Uterus (tissue), 4 donors: Measurements from ENCODE around the gene FZR1. TPM values are rescaled to one million over a fixed set of nuclear protein-coding genes. Genes with fewer than 3 reads are reported as not detected.

Source experiments
- DNase-seq, 2 donors: peaks; one replicate each; pipeline ENCODE4 v3.0.0-alpha.2; 2019 to 2020
- H3K27ac ChIP-seq, 2 donors: fragments of 200-600 bp; sonication (generic); 1 replicate in 1 of 2; 2 replicates in 1 of 2; pipeline ENCODE4 v1.5.1; 2016 to 2018
- H3K27me3 ChIP-seq, 2 donors: fragments of 200-600 bp; sonication (generic); one replicate each; pipeline ENCODE4 v1.5.1; 2018 to 2019; ENCODE audit warnings: control low read depth in 1 of 2
- H3K36me3 ChIP-seq, 2 donors: fragments of 200-600 bp; sonication (generic); one replicate each; pipeline ENCODE4 v1.5.1; 2019; ENCODE audit warnings: control low read depth in 1 of 2
- H3K4me1 ChIP-seq, 2 donors: fragments of 200-600 bp; sonication (generic); one replicate each; pipeline ENCODE4 v1.5.1; 2018 to 2019; ENCODE audit warnings: control low read depth in 1 of 2
- H3K4me3 ChIP-seq, 2 donors: fragments of 200-600 bp; sonication (generic); 1 replicate in 1 of 2; 2 replicates in 1 of 2; pipeline ENCODE4 v1.5.1; 2018 to 2019; ENCODE audit warnings: mild to moderate bottlenecking in 1 of 2
- H3K9me3 ChIP-seq, 2 donors: fragments of 200-600 bp; sonication (generic); one replicate each; pipeline ENCODE4 v1.5.1; 2019; ENCODE audit warnings: control low read depth in 1 of 2
- POLR2A ChIP-seq, 2 donors: fragments of 450-650 bp; IDR thresholded peaks; one replicate each; pipeline ENCODE4 v1.6.1; 2016; ENCODE audit warnings: antibody characterized with exemption in 2 of 2, mild to moderate bottlenecking in 1 of 2, moderate library complexity in 1 of 2
- intact Hi-C: fragments of 100-400 bp; cut with DNase I; formaldehyde crosslinking; loops from one replicate; pipeline ENCODE4 v1.15.1; 2023; ENCODE audit warnings: low total_unique reads
- total RNA-seq, 4 donors: library from RNA; depleted of rRNA in 3 of 4; stranded (reverse); fragments of >200 nt in 3 of 4; gene quantifications; one replicate each; pipeline versions ENCODE4 v1.1.0 to v1.2.4, GENCODE V29; 2014 to 2023
- TF ChIP-seq, protein P1 (sequence below), 4 experiments: fragments of 200-600 bp in 2 of 4; fragments of 450-650 bp in 2 of 4; sonication (generic) in 2 of 4; IDR thresholded peaks; one replicate each; pipeline ENCODE4 v1.5.1; 2016 to 2019; ENCODE audit warnings: antibody characterized with exemption in 4 of 4, mild to moderate bottlenecking in 2 of 4, moderate library complexity in 1 of 4
- donor health status: DM: yes; HTN: yes; CAD: no.

The FZR1 gene
- total RNA-seq, 4 donors from 2014 or later = 3.8 to 70.8 (median 33.0) TPM

- no peak for DNase-seq
- Histone ChIP-seq H3K4me3 (no peak overlapping the region), H3K9me3 (no peaks in the 10 kb centered on the region), H3K27me3 (no peaks in the 10 kb centered on the region), H3K4me1 (peaks cover 0 to 3% of the 10 kb centered on the region in 2 donors), H3K36me3 (no peaks in the 10 kb centered on the region), H3K27ac (no peak overlapping the region)
- intact Hi-C loops = no loop called here
- TF ChIP-seq POLR2A (IDR thresholded peaks at IDR 0.05) = no peak
- TF ChIP-seq, protein P1, sequence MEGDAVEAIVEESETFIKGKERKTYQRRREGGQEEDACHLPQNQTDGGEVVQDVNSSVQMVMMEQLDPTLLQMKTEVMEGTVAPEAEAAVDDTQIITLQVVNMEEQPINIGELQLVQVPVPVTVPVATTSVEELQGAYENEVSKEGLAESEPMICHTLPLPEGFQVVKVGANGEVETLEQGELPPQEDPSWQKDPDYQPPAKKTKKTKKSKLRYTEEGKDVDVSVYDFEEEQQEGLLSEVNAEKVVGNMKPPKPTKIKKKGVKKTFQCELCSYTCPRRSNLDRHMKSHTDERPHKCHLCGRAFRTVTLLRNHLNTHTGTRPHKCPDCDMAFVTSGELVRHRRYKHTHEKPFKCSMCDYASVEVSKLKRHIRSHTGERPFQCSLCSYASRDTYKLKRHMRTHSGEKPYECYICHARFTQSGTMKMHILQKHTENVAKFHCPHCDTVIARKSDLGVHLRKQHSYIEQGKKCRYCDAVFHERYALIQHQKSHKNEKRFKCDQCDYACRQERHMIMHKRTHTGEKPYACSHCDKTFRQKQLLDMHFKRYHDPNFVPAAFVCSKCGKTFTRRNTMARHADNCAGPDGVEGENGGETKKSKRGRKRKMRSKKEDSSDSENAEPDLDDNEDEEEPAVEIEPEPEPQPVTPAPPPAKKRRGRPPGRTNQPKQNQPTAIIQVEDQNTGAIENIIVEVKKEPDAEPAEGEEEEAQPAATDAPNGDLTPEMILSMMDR (IDR thresholded peaks at IDR 0.05) = no peak
Measured at GRCh38 chr19:3474614-3475013, 31.5 kb upstream of the FZR1 start.

- Histone ChIP-seq H3K9me3 (no peaks in the 10 kb centered on the region), H3K36me3 (no peaks in the 10 kb centered on the region), H3K4me1 (peaks cover 0 to 3% of the 10 kb centered on the region in 2 donors), H3K27me3 (no peaks in the 10 kb centered on the region), H3K27ac (no peak overlapping the region), H3K4me3 (no peak overlapping the region)
- no peak for DNase-seq
- no peak for TF ChIP-seq POLR2A (IDR thresholded peaks at IDR 0.05)
- TF ChIP-seq, protein P1 (IDR thresholded peaks at IDR 0.05) = no peak
- intact Hi-C loops = no loop called here
Measured at GRCh38 chr19:3475449-3475848, 30.7 kb upstream of the FZR1 start.

GRCh38 chr19:3476830-3477229, 29.3 kb upstream of the FZR1 start:
- H3K27ac ChIP-seq = no peak overlapping the region
- peaks cover 0 to 3% of the 10 kb centered on the region in 2 donors for H3K4me1 ChIP-seq
- no peak for DNase-seq
- no peaks in the 10 kb centered on the region for H3K36me3 ChIP-seq
- no peak overlapping the region for H3K4me3 ChIP-seq
- intact Hi-C loops = no loop called here
- no peak for TF ChIP-seq POLR2A (IDR thresholded peaks at IDR 0.05)
- TF ChIP-seq, protein P1 (IDR thresholded peaks at IDR 0.05) = no peak
- peaks cover 0 to 5% of the 10 kb centered on the region in 2 donors for H3K27me3 ChIP-seq
- H3K9me3 ChIP-seq = no peaks in the 10 kb centered on the region

DNA sequence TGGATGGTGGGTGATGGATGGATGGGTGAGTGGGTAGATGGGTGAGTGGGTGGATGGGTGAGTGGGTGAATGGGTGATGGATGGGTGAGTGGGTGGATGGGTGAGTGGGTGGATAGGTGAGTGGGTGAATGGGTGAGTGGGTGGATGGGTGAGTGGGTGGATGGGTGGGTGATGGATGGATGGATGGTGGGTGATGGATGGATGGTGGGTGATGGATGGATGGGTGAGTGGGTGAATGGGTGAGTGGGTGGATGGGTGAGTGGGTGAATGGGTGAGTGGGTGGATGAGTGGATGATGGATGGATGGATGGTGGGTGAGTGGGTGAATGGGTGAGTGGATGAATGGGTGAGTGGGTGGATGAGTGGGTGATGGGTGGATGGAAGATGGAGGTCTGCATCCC, 28.6 kb upstream of the FZR1 start:
- Histone ChIP-seq H3K9me3 (no peaks in the 10 kb centered on the region), H3K27me3 (peaks cover 4 to 5% of the 10 kb centered on the region in 2 donors), H3K36me3 (no peaks in the 10 kb centered on the region), H3K4me1 (peaks cover 0 to 3% of the 10 kb centered on the region in 2 donors), H3K27ac (no peak overlapping the region), H3K4me3 (no peak overlapping the region)
- intact Hi-C loops = no loop called here
- TF ChIP-seq, protein P1 (IDR thresholded peaks at IDR 0.05) = no peak
- TF ChIP-seq POLR2A (IDR thresholded peaks at IDR 0.05) = no peak
- no peak for DNase-seq

GRCh38 chr19:3477951-3478350, 28.2 kb upstream of the FZR1 start:
- no peaks in the 10 kb centered on the region for H3K36me3 ChIP-seq
- no peaks in the 10 kb centered on the region for H3K4me1 ChIP-seq
- H3K27me3 ChIP-seq = peaks cover 5 to 7% of the 10 kb centered on the region in 2 donors
- H3K27ac ChIP-seq = no peak overlapping the region
- DNase-seq = no peak
- no peak for TF ChIP-seq POLR2A (IDR thresholded peaks at IDR 0.05)
- TF ChIP-seq, protein P1 (IDR thresholded peaks at IDR 0.05) = no peak
- H3K4me3 ChIP-seq = no peak overlapping the region
- intact Hi-C loops = no loop called here
- no peaks in the 10 kb centered on the region for H3K9me3 ChIP-seq
